ENCODE data around the gene REC114. TPM values are rescaled to one million over a fixed set of nuclear protein-coding genes. Genes with fewer than 3 reads are reported as not detected.

Gene REC114
- total and polyA plus RNA-seq, 2 experiments from 2014 or later = 2.3 to 2.8 TPM

GRCh38 chr15:73597036-73597638 lies 154.2 kb downstream of the REC114 start:
- no peak overlapping the region for H3K27ac ChIP-seq
- no peak for DNase-seq (ENCODE audit: low read depth in 1 of 2, low spot score in 1 of 2)
- no peak overlapping the region for H3K4me3 ChIP-seq
- peaks cover 61% of the 10 kb centered on the region for H3K4me1 ChIP-seq (ENCODE audit: low read depth)
- no peaks in the 10 kb centered on the region for H3K27me3 ChIP-seq
- no peak for TF ChIP-seq CTCF (IDR thresholded peaks at IDR 0.05; ENCODE audit: low read depth, low read length)
- H3K36me3 ChIP-seq = peaks cover 4% of the 10 kb centered on the region
- H3K9me3 ChIP-seq (ENCODE audit: low read depth) = no peaks in the 10 kb centered on the region

- H3K36me3 ChIP-seq = no peaks in the 10 kb centered on the region
- no peaks in the 10 kb centered on the region for H3K9me3 ChIP-seq (ENCODE audit: low read depth)
- no peak overlapping the region for H3K27ac ChIP-seq
- H3K4me1 ChIP-seq (ENCODE audit: low read depth) = peaks cover 77% of the 10 kb centered on the region
- no peaks in the 10 kb centered on the region for H3K27me3 ChIP-seq
- DNase-seq (ENCODE audit: low read depth in 1 of 2, low spot score in 1 of 2) = peak in 1 of 2 donors; percentile 64
- H3K4me3 ChIP-seq = no peak overlapping the region
- no peak for TF ChIP-seq CTCF (IDR thresholded peaks at IDR 0.05; ENCODE audit: low read depth, low read length)
These were observed 155.7 kb downstream of the REC114 start for GRCh38 chr15:73598530-73599160.

- Histone ChIP-seq H3K36me3 (no peaks in the 10 kb centered on the region), H3K27me3 (no peaks in the 10 kb centered on the region), H3K27ac (peak overlapping the region; percentile 26), H3K4me3 (no peak overlapping the region), H3K4me1 (ENCODE audit: low read depth) (peaks cover 74% of the 10 kb centered on the region), H3K9me3 (ENCODE audit: low read depth) (no peaks in the 10 kb centered on the region)
- no peak for DNase-seq (ENCODE audit: low read depth in 1 of 2, low spot score in 1 of 2)
- no peak for TF ChIP-seq CTCF (IDR thresholded peaks at IDR 0.05; ENCODE audit: low read depth, low read length)
These were observed 157.0 kb downstream of the REC114 start for GRCh38 chr15:73599934-73600333.

GRCh38 chr15:73600413-73601335 lies 157.7 kb downstream of the REC114 start:
- peak in 1 of 2 donors; percentile 34 for DNase-seq (ENCODE audit: low read depth in 1 of 2, low spot score in 1 of 2)
- H3K27ac ChIP-seq = peak overlapping the region; percentile 26
- no peak overlapping the region for H3K4me3 ChIP-seq

More at GRCh38 chr15:73600413-73601335, 157.7 kb downstream of the REC114 start:
- H3K9me3 ChIP-seq (ENCODE audit: low read depth) = no peaks in the 10 kb centered on the region
- no peaks in the 10 kb centered on the region for H3K36me3 ChIP-seq
- peaks cover 73% of the 10 kb centered on the region for H3K4me1 ChIP-seq (ENCODE audit: low read depth)
- TF ChIP-seq CTCF (IDR thresholded peaks at IDR 0.05; ENCODE audit: low read depth, low read length) = no peak
- no peaks in the 10 kb centered on the region for H3K27me3 ChIP-seq

Data from cardiac muscle cell (in vitro differentiated cells and primary cell).